SK-N-SH treated with all-trans-retinoic acid at 6 μM for 48 hours (cell line): ENCODE data around the gene HDDC3.

Experiments
- ATAC-seq: fragments of 200-7000 bp; cut with Tn5 transposase; 3 replicates; pipeline ENCODE4 v1.9.1; 2020; ENCODE audit warnings: mild to moderate bottlenecking, moderate library complexity
- ARNTL ChIP-seq: fragments of 450-650 bp; formaldehyde crosslinking; IDR thresholded peaks from 2 replicates; pipeline ENCODE4 v1.5.0; 2020; ENCODE audit warnings: low read depth, mild to moderate bottlenecking, moderate library complexity, borderline replicate concordance
- BACH2 ChIP-seq: fragments of 250-450 bp; sonication (Bioruptor Pico); IDR thresholded peaks from 2 replicates; pipeline ENCODE4 v1.9.0; 2021; ENCODE audit warnings: mild to moderate bottlenecking, borderline replicate concordance
- CSDC2 ChIP-seq: fragments of 250-450 bp; sonication (Bioruptor Pico); IDR thresholded peaks from 2 replicates; pipeline ENCODE4 v1.5.0; 2020; ENCODE audit warnings: mild to moderate bottlenecking, moderate library complexity
- ESRRG ChIP-seq: fragments of 250-450 bp; sonication (Bioruptor Pico); IDR thresholded peaks from 2 replicates; pipeline ENCODE4 v1.6.1; 2021; ENCODE audit warnings: mild to moderate bottlenecking
- GLIS3 ChIP-seq: fragments of 250-450 bp; sonication (Bioruptor Pico); IDR thresholded peaks from 2 replicates; pipeline ENCODE4 v1.5.0; 2020; ENCODE audit warnings: mild to moderate bottlenecking, moderate library complexity
- OSR1 ChIP-seq: fragments of 250-450 bp; sonication (Bioruptor Pico); IDR thresholded peaks from 2 replicates; pipeline ENCODE4 v1.8.0; 2022; ENCODE audit warnings: moderate library complexity, mild to moderate bottlenecking, inconsistent platforms
- PPARA ChIP-seq: fragments of 250-450 bp; sonication (Bioruptor Pico); IDR thresholded peaks from 2 replicates; pipeline ENCODE4 v1.5.0; 2020; ENCODE audit warnings: mild to moderate bottlenecking, borderline replicate concordance
- RARB ChIP-seq: fragments of 250-450 bp; sonication (Bioruptor Pico); IDR thresholded peaks from 2 replicates; pipeline ENCODE4 v1.8.0; 2021; ENCODE audit warnings: mild to moderate bottlenecking, moderate library complexity
- SNAI2 ChIP-seq: fragments of 250-450 bp; sonication (Bioruptor Pico); IDR thresholded peaks from 2 replicates; pipeline ENCODE4 v1.5.0; 2020; ENCODE audit warnings: mild to moderate bottlenecking, moderate library complexity
- TCF4 ChIP-seq: fragments of 250-450 bp; sonication (Bioruptor Pico); IDR thresholded peaks from 2 replicates; pipeline ENCODE4 v1.8.0; 2021; ENCODE audit warnings: mild to moderate bottlenecking, moderate library complexity, borderline replicate concordance
- TOX ChIP-seq: fragments of 250-450 bp; sonication (Bioruptor Pico); IDR thresholded peaks from 2 replicates; pipeline ENCODE4 v1.8.0; 2021; ENCODE audit warnings: mild to moderate bottlenecking, moderate library complexity, borderline replicate concordance
- ZFP3 ChIP-seq: fragments of 250-450 bp; sonication (Bioruptor Pico); IDR thresholded peaks from 2 replicates; pipeline ENCODE4 v1.5.0; 2020; ENCODE audit warnings: mild to moderate bottlenecking, moderate library complexity
- ZFP30 ChIP-seq: fragments of 450-650 bp; formaldehyde crosslinking; IDR thresholded peaks from 2 replicates; pipeline ENCODE4 v1.5.0; 2022; ENCODE audit warnings: mild to moderate bottlenecking, moderate library complexity
- ZNF565 ChIP-seq: fragments of 450-650 bp; formaldehyde crosslinking; conservative IDR thresholded peaks from 2 replicates; pipeline ENCODE4 v1.5.0; 2020; ENCODE audit warnings: low read depth, mild to moderate bottlenecking, moderate library complexity
- ZNF70 ChIP-seq: fragments of 450-650 bp; formaldehyde crosslinking; IDR thresholded peaks from 2 replicates; pipeline ENCODE4 v1.5.0; 2020; ENCODE audit warnings: mild to moderate bottlenecking, moderate library complexity
- ZNF8 ChIP-seq: fragments of 450-650 bp; formaldehyde crosslinking; IDR thresholded peaks from 2 replicates; pipeline ENCODE4 v1.5.0; 2020; ENCODE audit warnings: mild to moderate bottlenecking, moderate library complexity
- TF ChIP-seq, protein P1 (sequence below): fragments of 250-450 bp; sonication (Bioruptor Pico); IDR thresholded peaks from 2 replicates; pipeline ENCODE4 v1.5.1; 2020; ENCODE audit warnings: low read depth, mild to moderate bottlenecking, moderate library complexity
- TF ChIP-seq, protein P2 (sequence below): fragments of 250-450 bp; sonication (Bioruptor Pico); IDR thresholded peaks from 2 replicates; pipeline ENCODE4 v1.5.0; 2020; ENCODE audit warnings: mild to moderate bottlenecking, moderate library complexity
- TF ChIP-seq, protein P3 (sequence below): fragments of 250-450 bp; sonication (Bioruptor Pico); IDR thresholded peaks from 2 replicates; pipeline ENCODE4 v1.8.0; 2020; ENCODE audit warnings: mild to moderate bottlenecking, moderate library complexity, borderline replicate concordance
- TF ChIP-seq, protein P4 (sequence below): fragments of 250-450 bp; sonication (Bioruptor Pico); IDR thresholded peaks from 2 replicates; pipeline ENCODE4 v1.5.1; 2021; ENCODE audit warnings: mild to moderate bottlenecking, moderate library complexity
- TF ChIP-seq, protein P5 (sequence below): fragments of 250-450 bp; sonication (Bioruptor Pico); IDR thresholded peaks from 2 replicates; pipeline ENCODE4 v1.8.0; 2021; ENCODE audit warnings: low read depth, mild to moderate bottlenecking, moderate library complexity, borderline replicate concordance

HDDC3 gene

DNA sequence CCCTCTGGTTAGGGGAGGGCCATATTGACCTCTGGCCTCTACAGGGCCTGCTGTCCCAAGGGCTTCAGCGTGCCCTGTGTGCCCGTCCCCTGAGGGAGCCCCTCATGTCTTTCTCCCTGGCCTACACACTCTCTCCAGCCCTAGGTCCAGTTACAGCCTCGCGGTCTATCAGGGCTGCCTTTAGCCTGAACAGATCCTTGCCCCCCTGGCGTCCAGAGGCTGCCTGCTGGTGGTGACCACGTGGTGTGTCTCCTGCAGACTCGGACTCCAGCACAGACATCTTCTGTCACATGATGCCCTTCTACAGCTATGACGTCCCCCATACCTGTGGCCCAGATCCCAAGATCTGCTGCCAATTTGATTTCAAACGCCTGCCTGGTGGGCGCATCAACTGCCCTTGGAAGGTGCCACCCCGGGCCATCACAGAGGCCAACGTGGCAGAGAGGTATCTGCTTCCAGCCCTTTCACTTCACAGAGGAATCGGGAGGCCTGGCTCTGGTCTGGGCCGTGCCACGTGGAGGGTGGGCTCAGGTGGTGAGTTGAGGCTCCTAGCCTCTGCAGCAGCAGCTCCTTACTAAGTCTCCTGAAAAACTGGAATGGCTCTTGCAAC, 25.2 kb downstream of the HDDC3 start (continued):
- TF ChIP-seq, protein P1, sequence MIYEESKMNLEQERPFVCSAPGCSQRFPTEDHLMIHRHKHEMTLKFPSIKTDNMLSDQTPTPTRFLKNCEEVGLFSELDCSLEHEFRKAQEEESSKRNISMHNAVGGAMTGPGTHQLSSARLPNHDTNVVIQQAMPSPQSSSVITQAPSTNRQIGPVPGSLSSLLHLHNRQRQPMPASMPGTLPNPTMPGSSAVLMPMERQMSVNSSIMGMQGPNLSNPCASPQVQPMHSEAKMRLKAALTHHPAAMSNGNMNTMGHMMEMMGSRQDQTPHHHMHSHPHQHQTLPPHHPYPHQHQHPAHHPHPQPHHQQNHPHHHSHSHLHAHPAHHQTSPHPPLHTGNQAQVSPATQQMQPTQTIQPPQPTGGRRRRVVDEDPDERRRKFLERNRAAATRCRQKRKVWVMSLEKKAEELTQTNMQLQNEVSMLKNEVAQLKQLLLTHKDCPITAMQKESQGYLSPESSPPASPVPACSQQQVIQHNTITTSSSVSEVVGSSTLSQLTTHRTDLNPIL = no peak
- no peak for TF ChIP-seq PPARA (CRISPR knock-in tag)
- no peak for TF ChIP-seq ESRRG
- no peak for TF ChIP-seq GLIS3 (CRISPR knock-in tag)

DNA sequence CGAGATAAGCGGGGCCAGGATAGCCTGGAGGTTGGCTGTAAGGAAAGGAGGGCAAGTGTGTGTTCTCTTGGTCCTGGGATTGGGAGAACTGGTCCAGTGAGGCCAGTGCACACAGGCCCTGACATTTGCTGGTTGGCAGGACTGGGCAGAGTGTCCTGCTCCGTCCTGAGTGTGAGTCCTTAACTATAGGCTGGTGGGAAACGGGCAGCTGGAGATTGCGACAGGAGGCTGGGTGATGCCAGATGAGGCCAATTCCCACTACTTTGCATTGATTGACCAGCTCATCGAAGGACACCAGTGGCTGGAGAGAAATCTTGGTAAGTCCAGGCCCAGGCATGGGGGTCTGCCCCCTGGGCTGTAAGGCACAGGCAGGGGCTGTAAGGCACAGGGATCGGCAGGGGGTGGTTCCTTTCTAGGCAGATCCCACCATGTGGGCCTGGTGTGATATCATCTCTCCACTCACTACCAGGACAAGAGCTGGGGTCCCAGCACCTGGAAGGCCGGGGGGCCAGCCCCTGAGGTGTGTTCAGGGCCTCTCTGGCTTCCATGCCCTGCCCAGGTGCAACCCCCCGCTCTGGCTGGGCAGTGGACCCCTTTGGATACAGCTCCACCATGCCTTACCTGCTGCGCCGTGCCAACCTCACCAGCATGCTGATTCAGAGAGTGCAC, 26.0 kb downstream of the HDDC3 start:
- ATAC-seq = no peak
- no peak for TF ChIP-seq ZNF565 (CRISPR knock-in tag)
- no peak for TF ChIP-seq BACH2 (CRISPR knock-in tag)
- TF ChIP-seq ZNF70 (CRISPR knock-in tag) = no peak
- no peak for TF ChIP-seq PPARA (CRISPR knock-in tag)
- no peak for TF ChIP-seq CSDC2
- TF ChIP-seq ARNTL (CRISPR knock-in tag) = no peak
- TF ChIP-seq TOX (CRISPR knock-in tag) = no peak
- TF ChIP-seq, protein P2, sequence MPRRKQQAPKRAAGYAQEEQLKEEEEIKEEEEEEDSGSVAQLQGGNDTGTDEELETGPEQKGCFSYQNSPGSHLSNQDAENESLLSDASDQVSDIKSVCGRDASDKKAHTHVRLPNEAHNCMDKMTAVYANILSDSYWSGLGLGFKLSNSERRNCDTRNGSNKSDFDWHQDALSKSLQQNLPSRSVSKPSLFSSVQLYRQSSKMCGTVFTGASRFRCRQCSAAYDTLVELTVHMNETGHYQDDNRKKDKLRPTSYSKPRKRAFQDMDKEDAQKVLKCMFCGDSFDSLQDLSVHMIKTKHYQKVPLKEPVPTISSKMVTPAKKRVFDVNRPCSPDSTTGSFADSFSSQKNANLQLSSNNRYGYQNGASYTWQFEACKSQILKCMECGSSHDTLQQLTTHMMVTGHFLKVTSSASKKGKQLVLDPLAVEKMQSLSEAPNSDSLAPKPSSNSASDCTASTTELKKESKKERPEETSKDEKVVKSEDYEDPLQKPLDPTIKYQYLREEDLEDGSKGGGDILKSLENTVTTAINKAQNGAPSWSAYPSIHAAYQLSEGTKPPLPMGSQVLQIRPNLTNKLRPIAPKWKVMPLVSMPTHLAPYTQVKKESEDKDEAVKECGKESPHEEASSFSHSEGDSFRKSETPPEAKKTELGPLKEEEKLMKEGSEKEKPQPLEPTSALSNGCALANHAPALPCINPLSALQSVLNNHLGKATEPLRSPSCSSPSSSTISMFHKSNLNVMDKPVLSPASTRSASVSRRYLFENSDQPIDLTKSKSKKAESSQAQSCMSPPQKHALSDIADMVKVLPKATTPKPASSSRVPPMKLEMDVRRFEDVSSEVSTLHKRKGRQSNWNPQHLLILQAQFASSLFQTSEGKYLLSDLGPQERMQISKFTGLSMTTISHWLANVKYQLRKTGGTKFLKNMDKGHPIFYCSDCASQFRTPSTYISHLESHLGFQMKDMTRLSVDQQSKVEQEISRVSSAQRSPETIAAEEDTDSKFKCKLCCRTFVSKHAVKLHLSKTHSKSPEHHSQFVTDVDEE = no peak

DNA sequence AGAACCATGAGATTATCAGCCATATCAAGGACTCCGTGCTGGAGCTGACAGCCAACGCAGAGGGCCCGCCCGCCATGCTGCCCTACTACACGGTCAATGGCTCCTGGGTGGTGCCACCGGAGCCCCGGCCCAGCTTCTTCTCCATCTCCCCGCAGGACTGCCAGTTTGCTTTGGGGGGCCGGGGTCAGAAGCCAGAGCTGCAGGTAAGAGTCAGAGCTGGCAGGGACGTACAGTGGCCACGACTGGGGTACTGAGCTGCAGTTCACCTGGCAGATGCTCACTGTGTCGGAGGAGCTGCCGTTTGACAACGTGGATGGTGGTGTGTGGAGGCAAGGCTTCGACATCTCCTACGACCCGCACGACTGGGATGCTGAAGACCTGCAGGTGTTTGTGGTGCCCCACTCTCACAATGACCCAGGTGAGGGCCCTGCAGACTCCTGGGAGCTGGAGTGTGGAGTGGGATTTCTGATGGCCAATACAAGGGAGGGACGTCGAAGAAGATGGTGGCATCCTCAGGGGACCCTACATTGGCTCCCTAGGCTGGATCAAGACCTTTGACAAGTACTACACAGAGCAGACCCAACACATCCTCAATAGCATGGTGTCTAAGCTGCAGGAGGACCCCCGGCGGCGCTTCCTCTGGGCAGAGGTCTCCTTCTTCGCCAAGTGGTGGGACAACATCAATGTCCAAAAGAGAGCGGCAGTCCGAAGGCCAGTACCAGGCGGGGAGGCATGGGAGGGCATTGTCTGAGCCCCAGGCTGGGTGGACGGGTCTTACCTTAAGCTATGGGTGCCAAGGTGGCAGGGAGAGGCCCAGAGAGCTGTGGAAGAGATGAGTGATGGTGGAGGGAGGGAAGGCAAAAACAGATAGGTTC, 26.8 kb downstream of the HDDC3 start:
- TF ChIP-seq ZFP30 (CRISPR knock-in tag) (no peak), OSR1 (CRISPR knock-in tag) (no peak), ZNF565 (CRISPR knock-in tag) (no peak), SNAI2 (CRISPR knock-in tag) (no peak), TCF4 (CRISPR knock-in tag) (no peak), ZNF8 (no peak), ARNTL (CRISPR knock-in tag) (no peak), BACH2 (CRISPR knock-in tag) (no peak), CSDC2 (no peak), RARB (CRISPR knock-in tag) (no peak), PPARA (CRISPR knock-in tag) (no peak), ESRRG (no peak), ZFP3 (no peak)
- TF ChIP-seq, protein P2 = no peak
- TF ChIP-seq, protein P3, sequence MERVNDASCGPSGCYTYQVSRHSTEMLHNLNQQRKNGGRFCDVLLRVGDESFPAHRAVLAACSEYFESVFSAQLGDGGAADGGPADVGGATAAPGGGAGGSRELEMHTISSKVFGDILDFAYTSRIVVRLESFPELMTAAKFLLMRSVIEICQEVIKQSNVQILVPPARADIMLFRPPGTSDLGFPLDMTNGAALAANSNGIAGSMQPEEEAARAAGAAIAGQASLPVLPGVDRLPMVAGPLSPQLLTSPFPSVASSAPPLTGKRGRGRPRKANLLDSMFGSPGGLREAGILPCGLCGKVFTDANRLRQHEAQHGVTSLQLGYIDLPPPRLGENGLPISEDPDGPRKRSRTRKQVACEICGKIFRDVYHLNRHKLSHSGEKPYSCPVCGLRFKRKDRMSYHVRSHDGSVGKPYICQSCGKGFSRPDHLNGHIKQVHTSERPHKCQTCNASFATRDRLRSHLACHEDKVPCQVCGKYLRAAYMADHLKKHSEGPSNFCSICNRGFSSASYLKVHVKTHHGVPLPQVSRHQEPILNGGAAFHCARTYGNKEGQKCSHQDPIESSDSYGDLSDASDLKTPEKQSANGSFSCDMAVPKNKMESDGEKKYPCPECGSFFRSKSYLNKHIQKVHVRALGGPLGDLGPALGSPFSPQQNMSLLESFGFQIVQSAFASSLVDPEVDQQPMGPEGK (CRISPR knock-in tag) = no peak
- TF ChIP-seq, protein P1 = no peak
- TF ChIP-seq, protein P4, sequence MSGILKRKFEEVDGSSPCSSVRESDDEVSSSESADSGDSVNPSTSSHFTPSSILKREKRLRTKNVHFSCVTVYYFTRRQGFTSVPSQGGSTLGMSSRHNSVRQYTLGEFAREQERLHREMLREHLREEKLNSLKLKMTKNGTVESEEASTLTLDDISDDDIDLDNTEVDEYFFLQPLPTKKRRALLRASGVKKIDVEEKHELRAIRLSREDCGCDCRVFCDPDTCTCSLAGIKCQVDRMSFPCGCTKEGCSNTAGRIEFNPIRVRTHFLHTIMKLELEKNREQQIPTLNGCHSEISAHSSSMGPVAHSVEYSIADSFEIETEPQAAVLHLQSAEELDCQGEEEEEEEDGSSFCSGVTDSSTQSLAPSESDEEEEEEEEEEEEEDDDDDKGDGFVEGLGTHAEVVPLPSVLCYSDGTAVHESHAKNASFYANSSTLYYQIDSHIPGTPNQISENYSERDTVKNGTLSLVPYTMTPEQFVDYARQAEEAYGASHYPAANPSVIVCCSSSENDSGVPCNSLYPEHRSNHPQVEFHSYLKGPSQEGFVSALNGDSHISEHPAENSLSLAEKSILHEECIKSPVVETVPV (CRISPR knock-in tag) = no peak
- TF ChIP-seq, protein P5, sequence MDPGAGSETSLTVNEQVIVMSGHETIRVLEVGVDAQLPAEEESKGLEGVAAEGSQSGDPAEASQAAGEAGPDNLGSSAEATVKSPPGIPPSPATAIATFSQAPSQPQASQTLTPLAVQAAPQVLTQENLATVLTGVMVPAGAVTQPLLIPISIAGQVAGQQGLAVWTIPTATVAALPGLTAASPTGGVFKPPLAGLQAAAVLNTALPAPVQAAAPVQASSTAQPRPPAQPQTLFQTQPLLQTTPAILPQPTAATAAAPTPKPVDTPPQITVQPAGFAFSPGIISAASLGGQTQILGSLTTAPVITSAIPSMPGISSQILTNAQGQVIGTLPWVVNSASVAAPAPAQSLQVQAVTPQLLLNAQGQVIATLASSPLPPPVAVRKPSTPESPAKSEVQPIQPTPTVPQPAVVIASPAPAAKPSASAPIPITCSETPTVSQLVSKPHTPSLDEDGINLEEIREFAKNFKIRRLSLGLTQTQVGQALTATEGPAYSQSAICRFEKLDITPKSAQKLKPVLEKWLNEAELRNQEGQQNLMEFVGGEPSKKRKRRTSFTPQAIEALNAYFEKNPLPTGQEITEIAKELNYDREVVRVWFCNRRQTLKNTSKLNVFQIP = no peak

More for the DNA sequence above, 26.8 kb downstream of the HDDC3 start:
- ATAC-seq = no peak
